Measurements from ENCODE around the gene CDK14.

- no peak for TF ChIP-seq CTCF (conservative IDR thresholded peaks at IDR 0.05; ENCODE audit: low read length)
- no peak for TF ChIP-seq EZH2phosphoT487 (IDR thresholded peaks at IDR 0.05; ENCODE audit: borderline replicate concordance)
These were observed 392.4 kb downstream of the CDK14 start for GRCh38 chr7:90988516-90988915.

Measured in Loucy (cell line).